ENCODE data around the gene SMARCC2. TPM values are rescaled to one million over a fixed set of nuclear protein-coding genes. Genes with fewer than 3 reads are reported as not detected.

The SMARCC2 gene
- total and polyA plus RNA-seq, 9 of the 15 experiments (the other 6 are each of a cell fraction or from before 2014, with no cell fraction given) = 11.9 to 86.0 (median 36.6) TPM

DNA sequence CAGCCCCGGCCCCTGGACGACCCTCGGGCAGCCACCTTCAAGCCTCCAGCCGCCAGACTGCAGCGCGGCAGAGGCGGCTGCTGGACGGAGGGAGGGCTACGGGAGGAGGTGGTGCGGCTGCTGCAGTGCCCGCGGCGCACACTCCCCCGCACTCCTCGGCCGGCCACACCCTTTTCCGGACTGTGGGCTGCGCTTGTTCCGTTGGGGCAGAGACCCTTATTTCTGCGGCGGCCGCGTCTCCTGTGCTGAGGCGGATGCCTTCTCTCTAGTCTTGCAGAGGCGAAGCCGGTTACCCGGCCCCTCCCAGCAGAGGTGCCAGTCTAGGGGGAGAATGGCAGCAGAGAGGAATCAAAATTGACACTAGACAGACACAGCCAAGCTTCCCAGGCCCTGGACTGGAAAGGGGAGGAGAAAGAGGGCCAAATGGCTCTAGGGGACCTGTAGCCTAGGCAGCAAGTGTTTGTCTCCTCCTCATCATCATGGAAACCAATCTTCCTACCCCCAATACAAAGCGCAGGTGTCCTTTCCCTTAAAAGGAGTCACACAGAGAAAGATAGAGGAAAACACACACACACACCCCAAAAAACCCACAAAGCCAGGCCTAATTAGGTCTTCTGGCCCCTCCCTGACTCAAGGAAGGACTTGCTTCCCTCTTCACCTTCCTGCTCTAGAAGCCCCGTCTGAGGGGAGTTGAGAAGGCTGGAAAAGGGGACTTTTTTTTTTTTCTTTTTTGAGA, 59.9 kb downstream of the SMARCC2 start (continued):
- TF ChIP-seq, protein P1, sequence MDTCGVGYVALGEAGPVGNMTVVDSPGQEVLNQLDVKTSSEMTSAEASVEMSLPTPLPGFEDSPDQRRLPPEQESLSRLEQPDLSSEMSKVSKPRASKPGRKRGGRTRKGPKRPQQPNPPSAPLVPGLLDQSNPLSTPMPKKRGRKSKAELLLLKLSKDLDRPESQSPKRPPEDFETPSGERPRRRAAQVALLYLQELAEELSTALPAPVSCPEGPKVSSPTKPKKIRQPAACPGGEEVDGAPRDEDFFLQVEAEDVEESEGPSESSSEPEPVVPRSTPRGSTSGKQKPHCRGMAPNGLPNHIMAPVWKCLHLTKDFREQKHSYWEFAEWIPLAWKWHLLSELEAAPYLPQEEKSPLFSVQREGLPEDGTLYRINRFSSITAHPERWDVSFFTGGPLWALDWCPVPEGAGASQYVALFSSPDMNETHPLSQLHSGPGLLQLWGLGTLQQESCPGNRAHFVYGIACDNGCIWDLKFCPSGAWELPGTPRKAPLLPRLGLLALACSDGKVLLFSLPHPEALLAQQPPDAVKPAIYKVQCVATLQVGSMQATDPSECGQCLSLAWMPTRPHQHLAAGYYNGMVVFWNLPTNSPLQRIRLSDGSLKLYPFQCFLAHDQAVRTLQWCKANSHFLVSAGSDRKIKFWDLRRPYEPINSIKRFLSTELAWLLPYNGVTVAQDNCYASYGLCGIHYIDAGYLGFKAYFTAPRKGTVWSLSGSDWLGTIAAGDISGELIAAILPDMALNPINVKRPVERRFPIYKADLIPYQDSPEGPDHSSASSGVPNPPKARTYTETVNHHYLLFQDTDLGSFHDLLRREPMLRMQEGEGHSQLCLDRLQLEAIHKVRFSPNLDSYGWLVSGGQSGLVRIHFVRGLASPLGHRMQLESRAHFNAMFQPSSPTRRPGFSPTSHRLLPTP (IDR thresholded peaks at IDR 0.05; ENCODE audit: borderline replicate concordance, extremely low read depth, insufficient read length) = no peak
- TF ChIP-seq, protein P2, sequence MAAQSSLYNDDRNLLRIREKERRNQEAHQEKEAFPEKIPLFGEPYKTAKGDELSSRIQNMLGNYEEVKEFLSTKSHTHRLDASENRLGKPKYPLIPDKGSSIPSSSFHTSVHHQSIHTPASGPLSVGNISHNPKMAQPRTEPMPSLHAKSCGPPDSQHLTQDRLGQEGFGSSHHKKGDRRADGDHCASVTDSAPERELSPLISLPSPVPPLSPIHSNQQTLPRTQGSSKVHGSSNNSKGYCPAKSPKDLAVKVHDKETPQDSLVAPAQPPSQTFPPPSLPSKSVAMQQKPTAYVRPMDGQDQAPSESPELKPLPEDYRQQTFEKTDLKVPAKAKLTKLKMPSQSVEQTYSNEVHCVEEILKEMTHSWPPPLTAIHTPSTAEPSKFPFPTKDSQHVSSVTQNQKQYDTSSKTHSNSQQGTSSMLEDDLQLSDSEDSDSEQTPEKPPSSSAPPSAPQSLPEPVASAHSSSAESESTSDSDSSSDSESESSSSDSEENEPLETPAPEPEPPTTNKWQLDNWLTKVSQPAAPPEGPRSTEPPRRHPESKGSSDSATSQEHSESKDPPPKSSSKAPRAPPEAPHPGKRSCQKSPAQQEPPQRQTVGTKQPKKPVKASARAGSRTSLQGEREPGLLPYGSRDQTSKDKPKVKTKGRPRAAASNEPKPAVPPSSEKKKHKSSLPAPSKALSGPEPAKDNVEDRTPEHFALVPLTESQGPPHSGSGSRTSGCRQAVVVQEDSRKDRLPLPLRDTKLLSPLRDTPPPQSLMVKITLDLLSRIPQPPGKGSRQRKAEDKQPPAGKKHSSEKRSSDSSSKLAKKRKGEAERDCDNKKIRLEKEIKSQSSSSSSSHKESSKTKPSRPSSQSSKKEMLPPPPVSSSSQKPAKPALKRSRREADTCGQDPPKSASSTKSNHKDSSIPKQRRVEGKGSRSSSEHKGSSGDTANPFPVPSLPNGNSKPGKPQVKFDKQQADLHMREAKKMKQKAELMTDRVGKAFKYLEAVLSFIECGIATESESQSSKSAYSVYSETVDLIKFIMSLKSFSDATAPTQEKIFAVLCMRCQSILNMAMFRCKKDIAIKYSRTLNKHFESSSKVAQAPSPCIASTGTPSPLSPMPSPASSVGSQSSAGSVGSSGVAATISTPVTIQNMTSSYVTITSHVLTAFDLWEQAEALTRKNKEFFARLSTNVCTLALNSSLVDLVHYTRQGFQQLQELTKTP (IDR thresholded peaks at IDR 0.05; ENCODE audit: low read depth in 1 of 2, partially characterized antibody in 2 of 2) = peak in 1 of 2 experiments; percentile 6
- TF ChIP-seq PML (IDR thresholded peaks at IDR 0.05; ENCODE audit: low read length) = no peak; the same call in 1 of the 2 replicates
- TF ChIP-seq, protein P3, sequence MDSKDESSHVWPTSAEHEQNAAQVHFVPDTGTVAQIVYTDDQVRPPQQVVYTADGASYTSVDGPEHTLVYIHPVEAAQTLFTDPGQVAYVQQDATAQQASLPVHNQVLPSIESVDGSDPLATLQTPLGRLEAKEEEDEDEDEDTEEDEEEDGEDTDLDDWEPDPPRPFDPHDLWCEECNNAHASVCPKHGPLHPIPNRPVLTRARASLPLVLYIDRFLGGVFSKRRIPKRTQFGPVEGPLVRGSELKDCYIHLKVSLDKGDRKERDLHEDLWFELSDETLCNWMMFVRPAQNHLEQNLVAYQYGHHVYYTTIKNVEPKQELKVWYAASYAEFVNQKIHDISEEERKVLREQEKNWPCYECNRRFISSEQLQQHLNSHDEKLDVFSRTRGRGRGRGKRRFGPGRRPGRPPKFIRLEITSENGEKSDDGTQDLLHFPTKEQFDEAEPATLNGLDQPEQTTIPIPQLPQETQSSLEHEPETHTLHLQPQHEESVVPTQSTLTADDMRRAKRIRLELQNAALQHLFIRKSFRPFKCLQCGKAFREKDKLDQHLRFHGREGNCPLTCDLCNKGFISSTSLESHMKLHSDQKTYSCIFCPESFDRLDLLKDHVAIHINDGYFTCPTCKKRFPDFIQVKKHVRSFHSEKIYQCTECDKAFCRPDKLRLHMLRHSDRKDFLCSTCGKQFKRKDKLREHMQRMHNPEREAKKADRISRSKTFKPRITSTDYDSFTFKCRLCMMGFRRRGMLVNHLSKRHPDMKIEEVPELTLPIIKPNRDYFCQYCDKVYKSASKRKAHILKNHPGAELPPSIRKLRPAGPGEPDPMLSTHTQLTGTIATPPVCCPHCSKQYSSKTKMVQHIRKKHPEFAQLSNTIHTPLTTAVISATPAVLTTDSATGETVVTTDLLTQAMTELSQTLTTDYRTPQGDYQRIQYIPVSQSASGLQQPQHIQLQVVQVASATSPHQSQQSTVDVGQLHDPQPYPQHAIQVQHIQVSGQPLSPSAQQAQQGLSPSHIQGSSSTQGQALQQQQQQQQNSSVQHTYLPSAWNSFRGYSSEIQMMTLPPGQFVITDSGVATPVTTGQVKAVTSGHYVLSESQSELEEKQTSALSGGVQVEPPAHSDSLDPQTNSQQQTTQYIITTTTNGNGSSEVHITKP (IDR thresholded peaks at IDR 0.05; ENCODE audit: partially characterized antibody) = peak; percentile 43
- TF ChIP-seq ETV1 (tag; conservative IDR thresholded peaks at IDR 0.05; ENCODE audit: low read depth) = peak; percentile 68
- no peak for TF ChIP-seq ZNF175 (CRISPR knock-in tag; IDR thresholded peaks at IDR 0.05; ENCODE audit: low read depth)
- no peak for TF ChIP-seq ETS2 (tag; IDR thresholded peaks at IDR 0.05; ENCODE audit: borderline replicate concordance, poor library complexity, severe bottlenecking)
- peak; percentile 18; the same call in 1 of the 2 replicates for TF ChIP-seq FOXP1 (CRISPR knock-in tag; IDR thresholded peaks at IDR 0.05)
- TF ChIP-seq ZNF41 (CRISPR knock-in tag; conservative IDR thresholded peaks at IDR 0.05) = no peak
- TF ChIP-seq, protein P4, sequence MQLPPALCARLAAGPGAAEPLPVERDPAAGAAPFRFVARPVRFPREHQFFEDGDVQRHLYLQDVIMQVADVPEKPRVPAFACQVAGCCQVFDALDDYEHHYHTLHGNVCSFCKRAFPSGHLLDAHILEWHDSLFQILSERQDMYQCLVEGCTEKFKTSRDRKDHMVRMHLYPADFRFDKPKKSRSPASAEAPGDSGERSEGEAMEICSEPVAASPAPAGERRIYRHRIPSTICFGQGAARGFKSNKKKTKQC (CRISPR knock-in tag; IDR thresholded peaks at IDR 0.05) = no peak
- TF ChIP-seq XRCC4 (IDR thresholded peaks at IDR 0.05; ENCODE audit: extremely low read depth, insufficient read depth, insufficient read length) = no peak
- peak; percentile 93 for TF ChIP-seq SMAD4 (CRISPR knock-in tag; conservative IDR thresholded peaks at IDR 0.05)
- TF ChIP-seq KLF10 (CRISPR knock-in tag; IDR thresholded peaks at IDR 0.05) = no peak
- no peak for TF ChIP-seq CBX2 (IDR thresholded peaks at IDR 0.05; ENCODE audit: insufficient read depth, low read length, poor library complexity, severe bottlenecking)
- TF ChIP-seq BHLHE40 (IDR thresholded peaks at IDR 0.05; ENCODE audit: low read length) = peak; percentile 64

Data from K562 (cell line).